ENCODE measurements around the gene GMPPB.

The GMPPB gene

DNA sequence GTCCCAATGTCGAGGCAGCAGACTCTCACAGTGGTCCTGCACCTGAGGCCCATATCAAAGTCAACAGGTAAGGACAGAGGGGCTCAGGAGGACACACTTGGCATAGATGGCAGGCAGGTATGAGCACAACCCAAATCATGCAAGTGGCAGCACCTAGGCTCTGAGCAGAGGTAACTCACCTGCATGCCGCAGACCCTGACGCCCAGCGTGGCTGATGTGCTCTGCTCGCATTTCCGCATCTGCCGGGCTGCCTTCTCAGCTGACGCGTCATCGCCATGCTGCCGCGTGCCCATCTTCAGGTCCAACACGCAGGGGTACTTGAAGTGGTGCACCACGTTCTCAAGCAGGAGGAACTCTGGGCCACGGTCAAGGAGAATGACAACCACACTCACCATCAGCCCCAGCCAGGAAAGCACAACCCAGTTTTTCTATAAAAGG is 4.2 kb upstream of the GMPPB start:
- no peak for DNase-seq

DNA sequence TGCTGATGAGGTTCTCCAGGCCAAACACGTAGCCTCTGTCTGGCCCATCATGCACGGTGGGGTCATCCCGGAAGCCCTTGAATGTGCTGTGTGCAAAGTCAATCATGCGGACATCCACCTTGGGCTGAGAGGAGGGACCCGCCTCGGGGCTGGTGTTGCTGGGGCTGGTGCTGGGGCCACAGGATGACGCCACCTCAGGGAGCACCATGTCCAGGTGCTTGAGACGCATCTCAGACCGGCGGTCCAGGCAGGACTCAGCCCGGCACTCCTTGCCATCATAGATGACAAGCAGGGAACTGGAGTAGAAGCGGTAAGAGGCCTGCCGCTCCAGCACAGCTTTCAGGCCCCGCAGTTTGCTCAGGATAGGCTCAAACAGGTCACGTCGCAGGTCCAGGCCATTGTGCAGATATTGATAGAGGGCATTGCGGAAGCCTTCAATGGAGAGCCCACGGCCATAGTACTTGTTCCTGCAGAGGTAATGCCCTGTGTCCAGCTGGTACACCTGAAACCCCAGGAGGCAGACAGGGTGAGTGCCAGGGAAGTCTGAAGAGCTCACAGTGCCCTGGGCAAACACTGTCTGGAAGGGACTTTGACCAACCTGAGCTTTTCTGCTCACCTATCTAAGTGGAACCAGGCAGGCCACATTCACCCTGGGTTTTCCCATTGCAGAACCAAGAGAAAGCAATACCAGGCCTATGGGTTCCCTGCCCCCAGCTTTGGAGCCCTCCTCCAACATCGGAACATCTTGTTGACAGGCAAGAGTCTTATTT is 3.6 kb upstream of the GMPPB start:
- no peak for DNase-seq

DNA sequence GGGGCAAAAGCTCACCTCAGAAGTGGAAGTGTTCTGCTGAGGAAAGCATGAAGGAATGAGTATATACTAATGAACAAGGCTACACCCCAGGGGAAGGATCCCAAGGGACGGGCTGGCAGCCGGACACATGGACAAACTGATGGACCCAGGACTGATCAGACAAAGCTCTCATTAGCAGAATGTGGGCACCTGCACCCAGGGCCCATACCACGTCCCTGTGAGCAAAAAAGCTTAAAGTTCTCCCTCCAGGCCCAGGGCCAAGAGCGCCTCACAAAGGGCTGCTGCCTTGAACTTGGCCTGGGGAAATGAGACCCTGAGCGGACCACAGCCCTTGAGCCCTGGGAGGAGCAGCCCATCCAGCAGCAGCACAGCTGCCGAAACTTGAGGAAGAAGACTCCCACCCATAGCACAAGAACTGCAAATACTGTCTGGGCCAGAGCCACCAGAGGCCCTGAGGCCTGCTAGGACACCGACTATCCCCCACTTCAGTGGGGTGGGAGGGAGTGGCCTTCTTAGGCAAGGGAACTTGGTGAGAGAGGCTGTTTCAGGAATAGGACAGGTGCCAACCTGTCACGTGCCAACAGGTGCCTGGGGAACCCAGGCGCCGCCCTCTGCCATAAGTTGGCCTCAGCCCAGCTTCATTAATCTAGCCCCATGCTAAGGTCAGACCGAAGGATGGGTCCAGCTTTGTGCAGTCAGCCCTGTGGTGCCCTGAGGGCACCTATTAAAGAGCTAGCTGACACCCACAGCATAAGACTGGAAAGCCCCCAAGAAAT is 2.3 kb upstream of the GMPPB start:
- DNase-seq: no peak

DNA sequence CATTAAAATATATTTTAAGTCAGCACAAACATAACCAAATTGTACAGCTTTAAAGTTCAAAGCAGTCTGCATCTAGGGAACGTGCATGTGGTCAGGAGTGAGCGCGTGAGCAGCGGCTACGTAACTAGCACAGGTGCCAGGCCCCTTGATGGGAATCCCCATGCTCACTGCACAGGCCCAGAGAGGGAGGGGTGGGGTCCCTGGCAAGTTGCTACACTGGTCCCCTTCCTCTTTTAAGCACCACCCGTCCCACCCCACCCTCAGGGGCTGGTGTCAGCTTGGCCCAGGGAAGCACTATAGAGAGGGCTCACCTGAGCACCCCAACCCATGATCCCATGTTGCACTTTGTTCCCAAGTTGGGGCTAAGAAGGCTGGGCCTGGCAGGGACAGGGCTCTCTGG is 835 bp upstream of the GMPPB start:
- no peak for DNase-seq

DNA sequence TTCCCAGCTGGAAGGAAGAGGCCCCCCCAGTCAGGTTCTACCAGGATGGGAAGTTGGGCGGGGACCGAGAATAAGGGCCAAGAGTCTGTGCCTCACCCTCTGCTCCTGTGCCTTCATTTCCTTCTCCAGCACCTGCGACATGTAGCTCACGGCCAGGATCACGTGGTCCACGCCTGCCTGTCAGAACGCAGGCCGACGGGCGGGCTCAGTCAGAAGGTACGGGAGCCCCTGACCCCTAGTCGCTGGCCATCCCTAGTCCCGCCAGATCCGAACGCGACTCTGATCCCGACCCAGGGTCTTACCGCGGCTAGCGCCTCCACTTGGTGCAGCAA is 489 bp downstream of the GMPPB start:
- DNase-seq: peak in 1 of 2 experiments; percentile 10

DNA sequence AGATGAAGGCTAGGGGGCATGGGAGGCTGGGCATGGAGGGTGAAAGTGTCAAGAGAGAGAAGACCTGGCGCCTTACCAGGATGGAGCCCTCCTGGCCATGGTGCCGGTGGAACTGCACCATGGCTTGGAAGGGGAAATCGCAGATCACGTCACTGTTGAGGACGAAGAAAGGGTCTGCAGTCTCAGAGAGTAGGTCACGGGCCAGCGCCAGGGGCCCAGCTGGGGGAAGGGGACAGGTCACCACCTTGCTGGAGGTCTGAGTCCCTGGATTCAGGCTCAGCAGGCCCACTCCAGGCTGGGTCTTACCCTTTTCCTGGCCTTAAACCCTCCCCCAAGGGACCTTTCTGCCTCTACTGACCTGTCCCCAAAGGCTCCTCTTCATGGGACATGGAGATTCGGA is 855 bp downstream of the GMPPB start:
- no peak for DNase-seq

DNA sequence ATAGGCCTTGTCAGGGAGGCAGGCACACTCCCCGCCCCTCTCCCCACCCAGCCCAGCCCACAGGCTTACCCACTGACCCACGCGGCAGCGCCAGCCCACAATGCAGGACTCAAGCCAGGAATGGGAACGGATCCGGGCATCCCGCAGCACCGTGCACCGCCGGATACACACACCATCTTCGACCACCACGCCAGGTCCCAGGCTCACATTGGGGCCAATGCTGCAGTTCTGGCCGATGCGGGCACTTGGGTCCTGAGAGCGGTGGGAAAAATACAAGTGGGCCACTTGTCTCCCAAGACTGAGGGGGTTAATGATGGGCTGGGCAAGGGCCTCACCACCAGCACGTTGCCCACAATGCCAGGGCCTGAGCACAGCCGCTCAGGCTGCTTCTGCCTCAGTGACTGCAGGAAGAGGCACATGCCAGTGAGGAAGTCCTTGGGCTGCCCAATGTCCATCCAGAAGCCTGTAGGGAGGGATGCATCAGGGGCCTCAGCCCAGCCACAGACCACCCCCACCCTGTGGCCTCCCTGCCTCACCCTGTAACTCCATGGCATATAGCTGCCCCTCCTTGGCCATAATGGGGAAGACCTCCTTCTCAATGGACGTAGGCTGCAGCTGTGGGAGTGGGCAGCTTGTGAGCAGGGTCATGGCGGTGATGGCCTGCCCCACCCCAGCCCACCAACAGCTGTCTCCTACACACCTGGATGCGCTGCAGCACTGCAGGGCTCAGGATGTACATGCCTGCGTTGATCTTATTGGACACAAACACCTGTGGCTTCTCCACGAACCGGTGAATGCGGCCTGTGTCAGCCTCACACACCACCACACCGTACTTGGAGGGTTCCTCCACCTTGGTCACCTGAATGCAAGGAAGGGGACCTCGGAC is 1.6 kb downstream of the GMPPB start:
- no peak for DNase-seq

DNA sequence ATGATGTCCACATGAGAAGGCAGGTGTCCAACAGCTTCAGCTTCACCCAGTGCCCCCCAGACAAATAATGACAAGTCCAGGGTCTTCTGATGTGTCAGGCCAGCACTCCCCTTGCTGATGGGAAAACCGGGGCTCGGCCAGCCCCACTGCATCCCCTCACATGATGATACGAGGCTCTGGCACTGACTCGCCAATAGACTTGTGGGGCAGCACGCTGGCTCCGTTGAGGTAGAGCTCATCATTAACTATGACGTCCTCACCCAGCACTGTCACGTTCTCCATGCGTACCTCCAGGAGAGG is 2.2 kb downstream of the GMPPB start:
- DNase-seq: no peak

DNA sequence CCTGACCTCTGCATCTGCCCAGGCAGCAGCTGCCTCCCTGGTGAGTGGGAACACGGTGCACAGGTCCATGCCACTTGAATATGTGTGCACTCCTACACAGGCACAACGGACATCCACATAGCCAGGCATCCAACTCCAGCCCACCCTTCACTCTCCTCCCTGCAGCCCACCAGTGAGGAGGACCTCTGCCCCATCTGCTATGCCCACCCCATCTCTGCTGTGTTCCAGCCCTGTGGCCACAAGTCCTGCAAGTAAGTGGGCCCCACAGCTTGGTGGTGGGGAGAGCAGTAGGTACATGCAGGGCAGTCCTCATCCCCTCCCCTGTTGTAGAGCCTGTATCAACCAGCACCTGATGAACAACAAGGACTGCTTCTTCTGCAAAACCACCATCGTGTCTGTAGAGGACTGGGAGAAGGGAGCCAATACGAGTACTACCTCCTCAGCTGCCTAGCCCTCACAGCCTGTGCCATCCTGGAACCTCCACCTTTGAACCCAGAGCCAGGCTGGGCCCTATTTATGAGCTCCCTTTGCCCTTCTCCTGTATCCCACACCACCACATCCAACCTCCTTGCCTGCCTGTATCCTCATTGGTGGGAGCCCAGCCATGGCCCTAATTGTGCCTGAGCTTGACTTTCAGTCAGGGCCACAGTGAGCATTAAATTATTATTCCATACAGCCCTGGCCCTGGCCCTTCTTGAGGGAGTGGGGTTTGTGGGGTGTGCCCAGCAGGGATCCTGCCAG is 2.7 kb downstream of the GMPPB start:
- no peak for DNase-seq

DNA sequence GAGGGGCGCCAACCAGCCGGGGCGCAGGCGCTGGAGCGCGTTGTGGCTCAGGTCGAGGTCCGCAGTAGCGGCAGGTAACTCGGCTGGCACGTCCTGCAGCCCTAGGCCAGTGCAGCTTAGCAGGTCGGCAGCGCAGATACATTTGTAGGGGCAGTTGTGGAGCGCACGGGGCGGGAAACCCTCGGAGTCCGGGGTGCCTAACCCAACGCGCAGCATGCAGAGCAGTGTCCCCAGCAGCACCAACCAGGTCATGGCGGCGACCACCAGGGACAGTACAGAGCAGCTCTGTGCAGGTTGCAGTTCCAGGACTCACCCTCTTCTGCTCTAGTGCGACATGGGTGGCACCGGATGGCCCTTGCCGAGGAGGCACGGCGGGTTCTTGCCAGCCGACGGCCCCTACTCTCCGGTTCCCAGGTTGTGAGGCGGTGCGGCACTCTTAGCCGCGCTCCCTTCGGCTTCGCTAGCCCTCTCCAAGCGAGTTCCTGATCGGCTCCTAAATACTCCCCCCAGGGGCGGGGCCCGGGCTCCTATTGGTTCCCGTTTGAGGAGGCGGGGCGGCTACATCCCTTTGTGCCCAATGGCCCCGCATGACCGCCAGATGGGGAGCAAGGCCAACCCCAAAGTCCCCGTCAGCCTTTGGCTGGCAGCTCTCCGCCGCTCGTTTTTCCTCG is 4.4 kb downstream of the GMPPB start, which contains the start of gene AMIGO3:
Gene AMIGO3, minus strand, starts transcription at position 471 of the 671 bp plus-strand sequence. Its CDS starts 219 bp downstream, at position 252.
- peak; percentile 34 to 87 for DNase-seq

DNA sequence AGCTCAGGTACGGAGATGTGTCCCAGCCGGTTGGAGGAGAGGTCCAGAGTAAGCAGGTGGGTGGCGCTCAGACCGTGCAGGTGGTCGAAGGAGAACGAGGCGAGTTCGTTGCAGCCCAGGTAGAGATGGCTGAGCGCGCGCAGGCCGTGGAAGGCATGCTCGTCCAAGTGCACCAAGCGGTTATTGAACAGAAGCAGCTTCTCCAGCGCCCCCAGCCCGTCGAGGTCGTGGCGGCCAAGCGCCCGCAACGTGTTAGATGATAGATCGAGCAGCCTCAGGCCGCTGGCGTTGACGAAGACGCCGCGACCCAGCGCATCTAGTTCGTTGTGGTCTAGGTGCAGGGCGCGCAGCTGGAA is 4.9 kb downstream of the GMPPB start:
- no peak for DNase-seq

DNA sequence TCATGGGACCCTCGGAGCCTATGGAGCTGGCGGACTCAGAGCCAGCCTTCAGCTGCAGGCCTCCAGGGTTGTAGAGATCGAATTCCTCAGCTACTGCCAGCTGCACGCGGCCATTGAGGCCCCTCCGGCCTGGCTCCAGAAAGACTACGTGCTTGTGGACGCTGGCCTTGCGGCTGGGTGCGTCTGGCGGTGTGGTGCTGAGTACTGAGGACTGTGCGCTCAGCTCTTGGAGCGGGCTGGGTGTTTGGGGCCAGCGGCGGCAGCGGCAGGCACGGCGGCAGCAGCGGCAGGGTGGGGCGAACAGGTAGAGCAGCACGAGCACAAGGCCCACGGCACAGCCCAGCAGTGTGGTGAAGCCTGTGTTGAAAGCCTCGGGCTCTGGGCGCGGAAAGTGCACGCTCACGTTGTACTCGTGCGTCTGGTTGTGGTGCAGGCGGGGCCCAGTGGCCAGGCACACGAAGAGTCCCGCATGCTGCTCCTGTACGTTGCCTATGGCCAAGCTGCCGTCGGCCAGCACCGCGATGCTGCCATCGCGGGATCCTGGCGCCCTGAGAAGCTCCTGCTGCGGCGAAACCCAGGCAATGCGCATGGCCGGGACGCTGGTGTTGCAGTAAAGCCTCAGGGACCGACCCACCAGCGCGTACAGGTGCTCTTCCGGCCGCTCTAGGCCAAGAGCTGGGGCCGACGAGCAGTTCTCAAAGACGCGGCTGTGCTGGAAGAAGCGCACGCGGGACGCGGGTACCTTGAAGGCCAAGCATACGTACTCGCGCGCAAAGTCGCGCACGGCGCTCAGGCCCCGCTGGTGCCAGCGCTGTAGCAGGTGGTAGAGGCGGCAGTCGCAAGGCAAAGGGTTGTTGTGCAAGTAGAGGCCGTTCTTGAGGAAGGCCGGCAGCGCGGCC is 5.5 kb downstream of the GMPPB start:
- peak in 1 of 2 experiments; percentile 6 for DNase-seq

DNA sequence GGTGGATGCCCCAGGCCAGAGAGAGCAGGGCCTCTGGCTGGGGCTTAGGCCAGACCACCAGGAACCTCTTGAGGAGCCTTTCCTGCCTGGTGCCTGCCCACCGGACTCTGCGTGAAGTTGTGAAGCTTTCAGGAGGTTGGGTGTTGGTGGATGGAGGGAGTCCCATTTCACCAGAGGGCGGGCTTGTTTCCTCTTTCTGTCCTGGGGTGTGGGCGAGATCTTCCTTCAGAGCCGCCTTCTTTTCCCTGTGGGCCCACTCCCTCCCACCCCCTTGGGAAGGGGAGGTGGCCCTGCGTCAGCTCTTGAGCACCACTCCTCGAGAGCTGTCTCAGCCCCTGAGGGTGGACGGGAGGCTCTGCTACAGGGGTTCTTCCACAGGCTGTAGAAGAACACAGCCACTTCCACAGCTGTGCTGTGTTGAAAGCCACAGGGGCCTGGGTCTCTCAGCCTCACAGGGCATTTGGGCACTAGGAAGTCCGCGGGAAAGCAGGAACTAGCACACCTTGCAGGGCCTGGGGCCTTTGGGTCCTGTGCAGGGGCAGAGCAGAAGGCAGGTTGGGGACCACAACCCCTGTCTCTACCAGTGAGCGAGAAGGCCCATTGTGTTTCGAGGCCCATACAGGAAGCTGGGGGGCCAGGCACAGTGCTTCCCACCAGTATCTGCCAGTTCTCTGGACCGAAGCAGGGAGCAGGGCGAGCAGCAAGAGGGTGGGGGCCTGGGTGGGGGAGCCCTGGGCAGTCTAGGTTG is 6.4 kb downstream of the GMPPB start:
- DNase-seq: no peak

DNA sequence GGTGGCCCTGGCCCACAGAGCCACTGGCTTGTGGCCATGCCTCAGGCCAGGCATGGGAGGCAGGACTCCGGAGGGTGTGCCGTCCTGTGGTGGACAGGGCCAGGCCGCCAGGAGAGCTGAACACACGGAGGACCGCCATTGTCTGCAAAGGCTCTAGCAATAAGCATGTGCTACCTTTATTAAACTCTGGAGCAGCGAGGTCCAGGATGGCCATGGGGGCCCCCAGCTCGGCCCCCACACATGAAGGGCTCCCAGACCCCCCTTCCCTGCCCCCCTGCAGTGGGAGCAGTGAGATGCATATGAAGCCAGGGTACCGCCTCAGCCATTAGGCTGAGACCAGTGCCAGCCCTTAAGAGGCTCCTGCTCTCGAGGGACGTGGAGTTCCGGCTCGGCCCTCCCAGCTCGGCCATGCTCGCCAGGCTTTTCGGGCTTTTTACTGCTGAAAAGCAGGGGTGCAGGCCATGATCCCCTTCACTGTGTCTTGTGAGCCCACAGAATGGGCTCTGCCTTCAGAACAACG is 7.0 kb downstream of the GMPPB start:
- DNase-seq: no peak

DNA sequence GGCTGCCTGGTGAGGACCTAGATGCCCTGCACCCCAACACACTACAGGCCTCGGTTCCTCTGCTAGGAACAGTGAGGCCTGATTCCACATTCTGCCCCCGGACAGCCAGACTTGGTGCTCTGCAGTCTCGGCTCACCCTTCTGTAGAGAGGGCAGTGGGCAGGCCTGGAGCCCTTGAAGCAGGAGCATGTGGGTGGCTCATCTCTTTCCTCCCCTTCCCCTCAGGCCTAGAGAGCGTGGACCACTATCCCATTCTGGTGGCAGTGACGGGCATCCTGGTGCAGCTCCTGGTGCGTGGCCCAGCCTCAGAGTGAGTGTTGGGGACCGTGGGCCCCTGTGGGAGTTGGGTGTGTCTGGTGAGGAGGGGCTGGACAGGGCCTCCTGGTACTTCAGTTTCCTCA is 7.6 kb downstream of the GMPPB start:
- DNase-seq: no peak

DNA sequence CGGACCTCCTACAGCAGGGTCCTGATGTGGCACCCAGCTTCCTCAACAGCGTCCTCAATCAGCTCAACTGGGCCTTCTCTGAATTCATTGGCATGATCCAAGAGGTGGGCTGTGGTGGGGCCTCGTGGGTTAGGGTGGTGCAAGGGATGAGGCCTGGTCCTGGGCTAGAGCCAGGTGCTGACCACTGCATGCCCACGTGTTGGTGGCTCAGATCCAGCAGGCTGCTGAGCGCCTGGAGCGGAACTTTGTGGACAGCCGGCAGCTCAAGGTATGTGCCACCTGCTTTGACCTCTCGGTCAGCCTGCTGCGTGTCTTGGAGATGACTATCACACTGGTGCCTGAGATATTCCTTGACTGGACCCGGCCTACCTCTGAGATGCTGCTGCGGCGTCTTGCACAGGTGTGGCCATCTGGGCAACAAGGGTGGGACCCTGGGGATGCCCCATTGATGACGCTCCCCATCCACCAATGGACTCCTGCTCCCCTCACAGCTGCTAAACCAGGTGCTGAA is 8.1 kb downstream of the GMPPB start:
- DNase-seq: no peak

DNA sequence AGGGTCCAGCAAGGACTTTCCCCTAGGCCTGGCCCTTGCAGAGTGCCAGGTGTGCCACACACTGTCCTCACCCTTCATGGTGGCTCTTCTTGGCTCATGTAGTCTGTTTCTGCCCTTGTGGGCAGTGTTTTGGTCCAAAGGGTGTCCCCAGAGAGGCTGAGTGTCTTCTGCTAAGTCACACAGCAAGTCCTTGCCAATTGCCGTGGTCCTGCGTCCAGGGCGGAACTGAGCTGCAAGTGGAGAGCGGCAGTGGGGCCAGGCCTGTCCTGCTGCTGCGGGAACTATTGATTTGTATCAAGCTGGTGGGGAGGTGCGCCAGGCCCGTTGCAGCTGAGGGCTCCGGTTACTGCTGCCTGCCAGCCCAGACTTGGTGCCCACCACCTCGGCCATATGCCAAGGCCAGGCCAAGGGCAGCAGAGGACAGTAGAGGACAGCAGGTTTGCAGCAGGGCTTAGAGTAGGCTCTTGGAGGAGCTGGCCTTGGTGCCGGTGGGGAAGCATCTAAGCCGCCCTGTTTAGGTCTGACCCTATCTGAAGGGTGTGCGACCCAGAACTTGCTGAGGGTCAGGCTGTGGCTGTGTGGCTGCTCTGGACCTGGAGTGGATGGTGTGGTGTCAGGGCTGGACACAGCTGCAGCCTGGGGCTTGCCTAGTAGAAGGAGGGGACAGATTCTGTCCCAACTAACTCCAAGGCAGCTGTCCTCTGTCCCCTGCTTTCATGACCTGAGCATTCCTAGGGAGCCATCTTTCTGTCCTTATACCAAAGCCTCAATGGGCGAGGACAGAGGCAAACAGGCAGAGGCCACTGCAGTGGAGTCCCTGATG is 8.8 kb downstream of the GMPPB start:
- DNase-seq: no peak

DNA sequence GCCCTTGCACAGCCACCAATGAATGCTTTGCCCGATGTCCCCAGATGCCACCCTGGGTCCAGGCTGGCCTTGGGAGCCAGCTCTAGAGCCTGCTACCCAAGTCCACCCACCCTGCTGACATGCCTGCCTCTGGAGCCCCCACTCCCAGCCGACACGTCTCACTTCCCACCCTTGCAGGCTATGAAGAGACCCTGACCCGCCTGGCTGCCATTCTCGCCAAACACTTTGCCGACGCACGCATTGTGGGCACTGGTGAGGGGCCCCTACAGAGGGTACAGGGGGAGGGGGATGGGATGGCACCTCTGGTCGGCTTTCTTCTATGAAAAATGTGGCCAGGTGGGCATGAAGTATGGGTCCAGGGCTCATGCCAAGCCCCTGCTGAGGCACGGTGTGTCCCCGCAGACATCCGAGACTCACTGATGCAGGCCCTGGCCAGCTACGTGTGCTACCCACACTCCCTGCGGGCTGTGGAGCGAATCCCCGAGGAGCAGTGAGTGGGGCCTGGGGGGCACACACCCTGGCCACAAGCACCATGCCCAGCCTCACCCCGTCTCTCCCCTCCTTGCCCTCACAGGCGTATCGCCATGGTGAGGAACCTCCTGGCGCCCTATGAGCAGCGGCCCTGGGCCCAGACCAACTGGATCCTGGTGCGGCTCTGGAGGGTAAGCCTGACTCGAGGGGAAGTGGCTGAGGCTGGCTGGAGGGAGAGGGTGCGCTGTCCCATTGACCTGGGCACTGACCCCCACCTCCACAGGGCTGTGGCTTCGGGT is 10.2 kb downstream of the GMPPB start:
- DNase-seq: no peak

Measured in NCI-H187 (cell line).